ENCODE measurements around the gene FBXL20.

Gene FBXL20

DNA sequence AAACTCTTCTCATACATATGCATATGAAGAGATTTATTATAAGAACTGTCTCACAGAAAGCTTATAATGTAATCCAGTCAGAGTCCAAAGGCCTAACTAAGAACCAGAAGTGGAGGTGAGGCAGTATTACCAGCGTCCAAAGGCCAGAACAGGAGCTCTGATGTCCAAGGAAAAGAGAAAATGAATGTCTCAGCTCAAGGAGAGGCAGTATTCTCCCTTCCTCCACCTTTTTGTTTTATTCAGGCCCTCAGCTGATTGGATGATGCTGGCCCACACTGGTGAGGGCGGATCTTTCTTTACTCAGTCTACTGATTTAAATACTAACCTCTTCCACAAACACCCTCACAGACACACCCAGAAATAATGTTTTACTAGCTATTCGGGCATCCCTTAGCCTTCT, 43.4 kb downstream of the FBXL20 start:
- no peaks in the 10 kb centered on the region for H4K20me1 ChIP-seq (ENCODE audit: insufficient read depth, low read length)
- H3K36me3 ChIP-seq (ENCODE audit: insufficient read depth, low read length) = no peaks in the 10 kb centered on the region
- no peaks in the 10 kb centered on the region for H3K4me1 ChIP-seq (ENCODE audit: insufficient read depth, low read length, severe bottlenecking)
- H3K4me2 ChIP-seq (ENCODE audit: low read length) = no peak overlapping the region
- H3K27ac ChIP-seq (ENCODE audit: low read depth, low read length, poor library complexity, severe bottlenecking) = no peak overlapping the region
- H3K27me3 ChIP-seq (ENCODE audit: insufficient read depth, low read length) = no peaks in the 10 kb centered on the region
- no peak overlapping the region for H3K4me3 ChIP-seq (ENCODE audit: low read depth, low read length, poor library complexity, severe bottlenecking)
- TF ChIP-seq, protein P1, sequence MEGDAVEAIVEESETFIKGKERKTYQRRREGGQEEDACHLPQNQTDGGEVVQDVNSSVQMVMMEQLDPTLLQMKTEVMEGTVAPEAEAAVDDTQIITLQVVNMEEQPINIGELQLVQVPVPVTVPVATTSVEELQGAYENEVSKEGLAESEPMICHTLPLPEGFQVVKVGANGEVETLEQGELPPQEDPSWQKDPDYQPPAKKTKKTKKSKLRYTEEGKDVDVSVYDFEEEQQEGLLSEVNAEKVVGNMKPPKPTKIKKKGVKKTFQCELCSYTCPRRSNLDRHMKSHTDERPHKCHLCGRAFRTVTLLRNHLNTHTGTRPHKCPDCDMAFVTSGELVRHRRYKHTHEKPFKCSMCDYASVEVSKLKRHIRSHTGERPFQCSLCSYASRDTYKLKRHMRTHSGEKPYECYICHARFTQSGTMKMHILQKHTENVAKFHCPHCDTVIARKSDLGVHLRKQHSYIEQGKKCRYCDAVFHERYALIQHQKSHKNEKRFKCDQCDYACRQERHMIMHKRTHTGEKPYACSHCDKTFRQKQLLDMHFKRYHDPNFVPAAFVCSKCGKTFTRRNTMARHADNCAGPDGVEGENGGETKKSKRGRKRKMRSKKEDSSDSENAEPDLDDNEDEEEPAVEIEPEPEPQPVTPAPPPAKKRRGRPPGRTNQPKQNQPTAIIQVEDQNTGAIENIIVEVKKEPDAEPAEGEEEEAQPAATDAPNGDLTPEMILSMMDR (IDR thresholded peaks at IDR 0.05; ENCODE audit: low read length) = no peak
- TF ChIP-seq EZH2 (IDR thresholded peaks at IDR 0.05; ENCODE audit: borderline replicate concordance, low read length) = no peak
- no peaks in the 10 kb centered on the region for H3K79me2 ChIP-seq (ENCODE audit: insufficient read depth, low read length)
- 0 out of 2 replicates have a peak, but pooled peaks cover 3% of the 10 kb centered on the region for H3F3A ChIP-seq (ENCODE audit: insufficient read depth, low read length)
- H3K9me3 ChIP-seq (ENCODE audit: low read length) = no peaks in the 10 kb centered on the region
- H3K9ac ChIP-seq (ENCODE audit: low read length) = no peak overlapping the region
- H2AFZ ChIP-seq (ENCODE audit: low read length) = no peak overlapping the region
- H3K9me2 ChIP-seq (ENCODE audit: low read depth, low read length) = no peaks in the 10 kb centered on the region

DNA sequence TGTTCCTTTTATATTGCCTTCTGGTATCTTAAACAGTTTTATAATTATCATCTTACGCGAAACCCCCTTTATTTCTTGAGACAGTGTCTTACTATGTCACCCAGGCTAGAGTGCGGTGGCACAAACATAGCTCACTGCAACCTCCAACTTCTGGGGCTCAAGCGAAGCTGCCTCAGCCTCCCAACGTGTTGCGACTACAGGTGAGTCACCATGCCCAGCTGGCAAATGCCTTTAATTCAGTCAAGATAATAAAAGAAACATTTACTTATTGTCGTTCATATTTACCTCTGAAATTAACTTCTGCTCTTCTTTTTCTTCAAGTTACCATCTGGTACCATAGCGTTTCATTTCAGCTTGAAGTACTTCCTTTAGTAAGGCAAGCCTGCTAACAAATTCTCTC, 43.9 kb downstream of the FBXL20 start:
- TF ChIP-seq, protein P1 (IDR thresholded peaks at IDR 0.05; ENCODE audit: low read length) = no peak
- TF ChIP-seq EZH2 (IDR thresholded peaks at IDR 0.05; ENCODE audit: borderline replicate concordance, low read length) = no peak
- Histone ChIP-seq H4K20me1 (ENCODE audit: insufficient read depth, low read length) (no peaks in the 10 kb centered on the region), H3K36me3 (ENCODE audit: insufficient read depth, low read length) (no peaks in the 10 kb centered on the region), H3K27ac (ENCODE audit: low read depth, low read length, poor library complexity, severe bottlenecking) (no peak overlapping the region), H3K4me1 (ENCODE audit: insufficient read depth, low read length, severe bottlenecking) (no peaks in the 10 kb centered on the region), H3K9me2 (ENCODE audit: low read depth, low read length) (no peaks in the 10 kb centered on the region), H3F3A (ENCODE audit: insufficient read depth, low read length) (0 out of 2 replicates have a peak, but pooled peaks cover 3% of the 10 kb centered on the region), H3K4me2 (ENCODE audit: low read length) (no peak overlapping the region), H3K9ac (ENCODE audit: low read length) (no peak overlapping the region), H3K4me3 (ENCODE audit: low read depth, low read length, poor library complexity, severe bottlenecking) (no peak overlapping the region), H2AFZ (ENCODE audit: low read length) (no peak overlapping the region), H3K79me2 (ENCODE audit: insufficient read depth, low read length) (no peaks in the 10 kb centered on the region), H3K27me3 (ENCODE audit: insufficient read depth, low read length) (no peaks in the 10 kb centered on the region), H3K9me3 (ENCODE audit: low read length) (no peaks in the 10 kb centered on the region)

DNA sequence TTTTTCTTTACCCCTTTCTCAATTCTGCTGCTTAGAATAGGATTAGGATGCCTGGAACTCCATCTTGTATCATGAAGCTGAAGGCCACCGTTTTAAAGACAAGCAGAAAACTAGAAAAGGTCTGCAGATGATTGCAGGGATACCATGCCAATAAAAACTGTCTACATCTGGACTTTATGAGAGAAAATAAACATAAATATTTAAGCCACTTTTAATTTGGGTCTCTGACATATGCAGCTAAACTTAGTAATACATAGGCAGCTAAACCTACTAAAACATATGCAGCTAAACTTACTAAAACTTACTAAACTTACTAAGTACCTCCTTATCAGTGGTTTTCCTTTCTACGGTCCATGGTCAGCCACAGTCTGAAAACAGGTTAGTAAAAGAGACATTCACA, 48.4 kb downstream of the FBXL20 start:
- 0 out of 2 replicates have a peak, but pooled peaks cover 3% of the 10 kb centered on the region for H3F3A ChIP-seq (ENCODE audit: insufficient read depth, low read length)
- no peaks in the 10 kb centered on the region for H3K9me2 ChIP-seq (ENCODE audit: low read depth, low read length)
- H3K9me3 ChIP-seq (ENCODE audit: low read length) = no peaks in the 10 kb centered on the region
- no peaks in the 10 kb centered on the region for H3K4me1 ChIP-seq (ENCODE audit: insufficient read depth, low read length, severe bottlenecking)
- no peaks in the 10 kb centered on the region for H3K79me2 ChIP-seq (ENCODE audit: insufficient read depth, low read length)
- no peak overlapping the region for H3K4me3 ChIP-seq (ENCODE audit: low read depth, low read length, poor library complexity, severe bottlenecking)
- no peaks in the 10 kb centered on the region for H3K36me3 ChIP-seq (ENCODE audit: insufficient read depth, low read length)
- no peak overlapping the region for H3K9ac ChIP-seq (ENCODE audit: low read length)
- no peak overlapping the region for H2AFZ ChIP-seq (ENCODE audit: low read length)
- TF ChIP-seq EZH2 (IDR thresholded peaks at IDR 0.05; ENCODE audit: borderline replicate concordance, low read length) = no peak
- TF ChIP-seq, protein P1 (IDR thresholded peaks at IDR 0.05; ENCODE audit: low read length) = no peak
- no peak overlapping the region for H3K4me2 ChIP-seq (ENCODE audit: low read length)
- H3K27ac ChIP-seq (ENCODE audit: low read depth, low read length, poor library complexity, severe bottlenecking) = no peak overlapping the region
- H4K20me1 ChIP-seq (ENCODE audit: insufficient read depth, low read length) = no peaks in the 10 kb centered on the region
- H3K27me3 ChIP-seq (ENCODE audit: insufficient read depth, low read length) = no peaks in the 10 kb centered on the region

Measured in OCI-LY1 (cell line).